Measurements from ENCODE around the gene KRTAP20-3. TPM values are rescaled to one million over a fixed set of nuclear protein-coding genes. Genes with fewer than 3 reads are reported as not detected.

Gene KRTAP20-3
- total RNA-seq, 1 experiment from 2014 or later: not detected

- intact Hi-C loops (cut with micrococcal nuclease; ENCODE audit: unreplicated experiment) (no loop called here), in situ Hi-C loops (cut with HindIII; ENCODE audit: low pct_unique_long_range_greater_than_20kb, low sequenced_read_pairs) (no loop called here)
- Histone ChIP-seq H3K9me3 (ENCODE audit: control insufficient read depth, insufficient read depth, low read depth, low read length) (no peaks in the 10 kb centered on the region), H3K4me1 (ENCODE audit: control insufficient read depth, insufficient read depth, low read length) (no peaks in the 10 kb centered on the region), H3K27me3 (ENCODE audit: control insufficient read depth, insufficient read depth, low read length) (no peaks in the 10 kb centered on the region), H3K27ac (ENCODE audit: low read length) (no peak within 1 kb of the TSS), H3K36me3 (ENCODE audit: control insufficient read depth, insufficient read depth, low read length) (no peaks in the 10 kb centered on the region), H3K4me3 (ENCODE audit: low read depth in 2 of 2, low read length in 2 of 2) (no peak within 1 kb of the TSS)
- DNase-seq (ENCODE audit: low read depth, low spot score) (no peak), ATAC-seq (no peak)
- TF ChIP-seq REST (IDR thresholded peaks at IDR 0.05; ENCODE audit: insufficient read depth in 1 of 2, low read depth in 2 of 2, low read length in 1 of 2) (no peak), POLR2AphosphoS5 (IDR thresholded peaks at IDR 0.05; ENCODE audit: low read depth, low read length) (no peak), CTCF (IDR thresholded peaks at IDR 0.05) (no peak), TCF7L2 (IDR thresholded peaks at IDR 0.05; ENCODE audit: low read depth, low read length) (no peak), SIN3A (IDR thresholded peaks at IDR 0.05; ENCODE audit: borderline replicate concordance, insufficient read depth, low read depth, low read length) (no peak)
- no TSS peak for BruUV-seq (replicated peaks)
- ChIA-PET POLR2A (no interaction called here), CTCF (no interaction called here)
These were observed 7.8 kb upstream of the KRTAP20-3 start, which contains the start of gene KRTAP20-2 for GRCh38 chr21:30634906-30635305. TSS of gene KRTAP20-2 (plus strand) at chr21:30635206. CDS start at chr21:30635264, 58 bp downstream.

- Histone ChIP-seq H3K4me3 (ENCODE audit: low read depth in 2 of 2, low read length in 2 of 2) (no peak overlapping the region), H3K9me3 (ENCODE audit: control insufficient read depth, insufficient read depth, low read depth, low read length) (no peaks in the 10 kb centered on the region), H3K27ac (ENCODE audit: low read length) (no peak overlapping the region), H3K4me1 (ENCODE audit: control insufficient read depth, insufficient read depth, low read length) (no peaks in the 10 kb centered on the region), H3K36me3 (ENCODE audit: control insufficient read depth, insufficient read depth, low read length) (no peaks in the 10 kb centered on the region), H3K27me3 (ENCODE audit: control insufficient read depth, insufficient read depth, low read length) (no peaks in the 10 kb centered on the region)
- CTCF ChIA-PET: no interaction called here
- BruUV-seq (replicated peaks): no TSS peak
- DNase-seq (ENCODE audit: low read depth, low spot score): no peak
- no peak for ATAC-seq
- in situ Hi-C loops (cut with HindIII; ENCODE audit: low pct_unique_long_range_greater_than_20kb, low sequenced_read_pairs): no loop called here
- TF ChIP-seq SIN3A (IDR thresholded peaks at IDR 0.05; ENCODE audit: borderline replicate concordance, insufficient read depth, low read depth, low read length) (no peak), REST (IDR thresholded peaks at IDR 0.05; ENCODE audit: insufficient read depth in 1 of 2, low read depth in 2 of 2, low read length in 1 of 2) (no peak), TCF7L2 (IDR thresholded peaks at IDR 0.05; ENCODE audit: low read depth, low read length) (no peak), POLR2AphosphoS5 (IDR thresholded peaks at IDR 0.05; ENCODE audit: low read depth, low read length) (no peak), CTCF (IDR thresholded peaks at IDR 0.05) (no peak)
- POLR2A ChIA-PET: no interaction called here
- intact Hi-C loops (cut with micrococcal nuclease; ENCODE audit: unreplicated experiment): no loop called here
These were observed 4.0 kb upstream of the KRTAP20-3 start for GRCh38 chr21:30638686-30639085.
